HEK293 (cell line): ENCODE measurements around the gene GPR158.

Source experiments
- ATF2 ChIP-seq: fragments of 450-650 bp; formaldehyde crosslinking; IDR thresholded peaks from 2 replicates; pipeline ENCODE4 v1.5.1; 2016; ENCODE audit warnings: missing biosample characterization, missing genetic modification characterization, low read depth
- CTCF ChIP-seq: fragments of 450-650 bp; formaldehyde crosslinking; IDR thresholded peaks from 2 replicates; pipeline ENCODE4 v1.5.1; 2016; ENCODE audit warnings: missing biosample characterization, missing genetic modification characterization
- EGR2 ChIP-seq: fragments of 450-650 bp; formaldehyde crosslinking; IDR thresholded peaks from 2 replicates; pipeline ENCODE4 v1.5.1; 2016; ENCODE audit warnings: low read depth, missing biosample characterization, missing genetic modification characterization
- KLF17 ChIP-seq: fragments of 450-650 bp; formaldehyde crosslinking; IDR thresholded peaks from 2 replicates; pipeline ENCODE4 v1.5.1; 2016; ENCODE audit warnings: missing biosample characterization, missing genetic modification characterization
- REPIN1 ChIP-seq: fragments of 450-650 bp; formaldehyde crosslinking; IDR thresholded peaks from 2 replicates; pipeline ENCODE4 v1.5.1; 2017; ENCODE audit warnings: missing biosample characterization, missing genetic modification characterization, low read depth
- REST ChIP-seq: fragments of 450-650 bp; formaldehyde crosslinking; IDR thresholded peaks from 2 replicates; pipeline ENCODE4 v1.5.1; 2016; ENCODE audit warnings: missing biosample characterization, missing genetic modification characterization
- YY1 ChIP-seq: fragments of 450-650 bp; formaldehyde crosslinking; IDR thresholded peaks from 2 replicates; pipeline ENCODE4 v1.5.1; 2018; ENCODE audit warnings: missing biosample characterization, missing genetic modification characterization
- ZNF114 ChIP-seq: fragments of 450-650 bp; formaldehyde crosslinking; IDR thresholded peaks from 2 replicates; pipeline ENCODE4 v1.5.0; 2017; ENCODE audit warnings: missing biosample characterization, missing genetic modification characterization
- ZNF121 ChIP-seq: fragments of 450-650 bp; formaldehyde crosslinking; IDR thresholded peaks from 2 replicates; pipeline ENCODE4 v1.5.1; 2016; ENCODE audit warnings: missing biosample characterization, missing genetic modification characterization
- ZNF266 ChIP-seq: fragments of 450-650 bp; formaldehyde crosslinking; IDR thresholded peaks from 2 replicates; pipeline ENCODE4 v1.5.1; 2016; ENCODE audit warnings: missing biosample characterization, missing genetic modification characterization, low read depth
- ZNF311 ChIP-seq: fragments of 450-650 bp; formaldehyde crosslinking; IDR thresholded peaks from 2 replicates; pipeline ENCODE4 v1.5.1; 2017; ENCODE audit warnings: missing biosample characterization, missing genetic modification characterization, borderline replicate concordance
- ZNF777 ChIP-seq: fragments of 450-650 bp; formaldehyde crosslinking; IDR thresholded peaks from 2 replicates; pipeline ENCODE4 v1.5.1; 2017; ENCODE audit warnings: missing biosample characterization, missing genetic modification characterization, borderline replicate concordance

GRCh38 chr10:25157650-25158049, 17.2 kb upstream of the GPR158 start:
- TF ChIP-seq CTCF (tag by site-specific recombination) (no peak), ZNF121 (tag by site-specific recombination) (no peak), ZNF777 (tag by site-specific recombination) (no peak), YY1 (tag by site-specific recombination) (no peak), EGR2 (tag by site-specific recombination) (no peak), ATF2 (tag by site-specific recombination) (no peak), ZNF266 (no peak), ZNF114 (tag by site-specific recombination) (no peak), REST (tag by site-specific recombination) (no peak), KLF17 (tag by site-specific recombination) (no peak), REPIN1 (no peak), ZNF311 (tag by site-specific recombination) (no peak)
